Hepatocyte (in vitro differentiated cells): ENCODE data around the gene CPNE6.

ENCODE experiments used
- CTCF ChIP-seq: fragments of 200-600 bp; sonication (generic); IDR thresholded peaks from 2 replicates; pipeline ENCODE4 v1.5.1; 2016; ENCODE audit warnings: antibody characterized with exemption, mild to moderate bottlenecking; ENCODE audit not compliant: poor library complexity
- EZH2 ChIP-seq: fragments of 200-600 bp; sonication (generic); IDR thresholded peaks from 2 replicates; pipeline ENCODE4 v1.6.1; 2016; ENCODE audit warnings: antibody characterized with exemption, mild to moderate bottlenecking, borderline replicate concordance

DNA sequence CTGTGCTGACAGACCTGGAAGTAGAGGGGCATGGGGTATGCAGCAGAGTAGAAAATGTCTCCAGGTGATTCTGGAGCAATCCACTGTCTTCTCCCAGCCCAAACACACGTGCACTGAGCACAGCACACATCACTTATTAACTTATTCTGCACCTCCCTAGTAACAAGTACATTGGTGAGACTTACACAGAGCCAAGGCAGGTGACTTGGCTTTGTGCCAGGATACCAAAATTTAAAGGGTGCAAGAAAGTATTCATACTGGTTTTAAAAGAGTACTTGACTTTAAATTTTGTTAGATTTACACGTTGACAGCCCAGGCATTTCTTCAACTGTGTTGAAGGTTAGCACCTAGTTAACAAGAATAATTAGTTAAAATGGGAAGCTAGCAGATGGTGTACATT is 30.7 kb upstream of the CPNE6 start:
- TF ChIP-seq CTCF (no peak), EZH2 (no peak)
